HepG2 (cell line): ENCODE data around the gene RBM26. TPM values are rescaled to one million over a fixed set of nuclear protein-coding genes. Genes with fewer than 3 reads are reported as not detected.

Experiments used
- ATAC-seq: fragments of 200-7000 bp; cut with Tn5 transposase; 3 replicates; pipeline ENCODE4 v1.9.1; 2020; ENCODE audit warnings: mild to moderate bottlenecking, moderate library complexity
- BruUV-seq: library from RNA; stranded (reverse); fragments of 400-500 nt; replicated peaks from 2 replicates; lab custom pipeline; 2021; lab: Mats Ljungman, UMichigan
- CTCF ChIA-PET: fragments of 300-600 bp; formaldehyde crosslinking; extraction: SDS; loops from one replicate; lab custom pipeline; 2021; ENCODE audit warnings: low total read pairs, inconsistent platforms, low intra/inter-chr PET ratio; lab: Yijun Ruan, JAX
- POLR2A ChIA-PET: fragments of 350-600 bp; sonication (Branson Sonifier 250); formaldehyde crosslinking; loops from one replicate; lab custom pipeline; 2020; ENCODE audit warnings: antibody characterized with exemption, inconsistent platforms; lab: Yijun Ruan, JAX
- DNase-seq: peaks from one replicate; pipeline ENCODE4 v3.0.0-alpha.2; 2015; ENCODE audit warnings: low spot score
- FAIRE-seq: peaks from 3 replicates; lab custom pipeline; 2011; peaks lifted over from hg19 to GRCh38; lab: Jason Lieb, UNC
- H2AFZ ChIP-seq: one replicate; pipeline ENCODE4 v1.6.1; 2011; ENCODE audit warnings: low read length, inconsistent platforms
- H3K27ac ChIP-seq: fragments of 300-600 bp; 3 replicates; pipeline ENCODE4 v1.8.0; 2011; ENCODE audit warnings: mixed run types, mild to moderate bottlenecking, mixed read lengths, low read length, inconsistent platforms; ENCODE audit not compliant: insufficient read depth; ENCODE audit errors: extremely low read length
- H3K27me3 ChIP-seq, 2 experiments: fragments of 200-600 bp in 1 of 2; 2 replicates in 1 of 2; 3 replicates in 1 of 2; pipeline versions ENCODE4 v1.6.0 to v1.8.0; 2011; ENCODE audit warnings: low read length in 2 of 2, mild to moderate bottlenecking in 2 of 2, moderate library complexity in 2 of 2, inconsistent platforms in 1 of 2; ENCODE audit not compliant: insufficient read depth in 2 of 2, control insufficient read depth in 1 of 2
- H3K36me3 ChIP-seq, 2 experiments: fragments of 200-600 bp in 1 of 2; replicated peaks in 1 of 2; 2 replicates in 1 of 2; 3 replicates in 1 of 2; pipeline versions ENCODE4 v1.5.1 to v1.8.0; 2011; ENCODE audit warnings: low read length in 2 of 2, inconsistent platforms in 1 of 2; ENCODE audit not compliant: insufficient read depth in 2 of 2, control insufficient read depth in 1 of 2
- H3K4me1 ChIP-seq: 2 replicates; pipeline ENCODE4 v1.5.1; 2012; ENCODE audit warnings: low read length, inconsistent platforms; ENCODE audit not compliant: insufficient read depth
- H3K4me2 ChIP-seq: 2 replicates; pipeline ENCODE4 v1.6.0; 2011; ENCODE audit warnings: low read depth, low read length, inconsistent platforms
- H3K4me3 ChIP-seq, 3 experiments: fragments of 200-600 bp in 1 of 3; sonication (generic), shearing (Covaris generic) in 1 of 3; replicated peaks in 1 of 3; 2 replicates each; pipeline ENCODE4 v1.5.1; 2011 to 2016; ENCODE audit warnings: low read length in 3 of 3, inconsistent platforms in 2 of 3, low read depth in 2 of 3, mild to moderate bottlenecking in 2 of 3, control low read depth in 1 of 3, mixed read lengths in 1 of 3; ENCODE audit not compliant: insufficient read depth in 1 of 3
- H3K79me2 ChIP-seq: one replicate; pipeline ENCODE4 v1.6.1; 2011; ENCODE audit warnings: low read length, inconsistent platforms; ENCODE audit not compliant: insufficient read depth
- H3K9ac ChIP-seq: 2 replicates; pipeline ENCODE4 v1.6.0; 2011; ENCODE audit warnings: mild to moderate bottlenecking, low read depth, low read length, inconsistent platforms; ENCODE audit not compliant: insufficient read depth
- H3K9me3 ChIP-seq: 2 replicates; pipeline ENCODE4 v1.5.1; 2012; ENCODE audit warnings: mild to moderate bottlenecking, low read length
- H4K20me1 ChIP-seq: 2 replicates; pipeline ENCODE4 v1.6.0; 2011; ENCODE audit warnings: inconsistent platforms, mild to moderate bottlenecking, low read length, moderate library complexity; ENCODE audit not compliant: insufficient read depth
- AFF4 ChIP-seq: sonication (generic); formaldehyde crosslinking; IDR thresholded peaks from 2 replicates; pipeline ENCODE4 v1.4.0; 2020; ENCODE audit warnings: missing genetic modification reagents
- AKAP8 ChIP-seq: sonication (generic); formaldehyde crosslinking; IDR thresholded peaks from 2 replicates; pipeline ENCODE4 v1.5.1; 2020; ENCODE audit warnings: mild to moderate bottlenecking, missing genetic modification reagents
- CC2D1A ChIP-seq: sonication (generic); formaldehyde crosslinking; IDR thresholded peaks from 2 replicates; pipeline ENCODE4 v1.8.1; 2023; ENCODE audit warnings: mild to moderate bottlenecking, missing genetic modification reagents
- HMGA1 ChIP-seq: sonication (generic); formaldehyde crosslinking; conservative IDR thresholded peaks from 2 replicates; pipeline ENCODE4 v1.4.0; 2020; ENCODE audit warnings: missing genetic modification reagents
- KLF15 ChIP-seq: sonication (generic); formaldehyde crosslinking; IDR thresholded peaks from 2 replicates; pipeline ENCODE4 v1.8.1; 2023; ENCODE audit warnings: borderline replicate concordance, mild to moderate bottlenecking, inconsistent platforms, missing genetic modification reagents, mixed read lengths
- NR2C2 ChIP-seq: sonication (generic); formaldehyde crosslinking; IDR thresholded peaks from 2 replicates; pipeline ENCODE4 v1.4.0; 2020; ENCODE audit warnings: missing genetic modification reagents, mild to moderate bottlenecking, moderate library complexity, borderline replicate concordance
- RELA ChIP-seq: sonication (generic); formaldehyde crosslinking; IDR thresholded peaks from 2 replicates; pipeline ENCODE4 v1.4.0; 2020; ENCODE audit warnings: missing genetic modification reagents
- SIN3A ChIP-seq: IDR thresholded peaks from 2 replicates; pipeline ENCODE4 v1.6.1; 2011; ENCODE audit warnings: low read depth, mild to moderate bottlenecking, control low read depth, low read length, borderline replicate concordance
- ZNF207 ChIP-seq: fragments of 450-650 bp; IDR thresholded peaks from 2 replicates; pipeline ENCODE4 v1.6.1; 2016; ENCODE audit warnings: antibody characterized with exemption, borderline replicate concordance
- ZNF317 ChIP-seq: sonication (generic); formaldehyde crosslinking; IDR thresholded peaks from 2 replicates; pipeline ENCODE4 v1.5.0; 2020; ENCODE audit warnings: mild to moderate bottlenecking, missing genetic modification reagents
- ZNF709 ChIP-seq: sonication (generic); formaldehyde crosslinking; IDR thresholded peaks from 2 replicates; pipeline ENCODE4 v1.5.0; 2020; ENCODE audit warnings: mild to moderate bottlenecking, missing genetic modification reagents
- WGBS: methylation state at CpG from one replicate; pipeline ENCODE4 v1.1.6; 2017; ENCODE audit warnings: low lambda C conversion rate; 5-methylcytosine and 5-hydroxymethylcytosine counted together
- in situ Hi-C: cut with HindIII; loops from 2 replicates; pipeline ENCODE4 v1.10.0; 2017; ENCODE audit warnings: low pct_unique_long_range_greater_than_20kb; ENCODE audit not compliant: extremely low pct_ligation_motif_present
- intact Hi-C: fragments of 100-400 bp; cut with micrococcal nuclease; formaldehyde crosslinking; loops from one replicate; pipeline ENCODE4 v1.10.0; 2022; ENCODE audit not compliant: unreplicated experiment
- polyA plus RNA-seq, 8 experiments: library from polyadenylated mRNA; depleted of rRNA in 3 of 8; stranded (reverse) in 7 of 8; unstranded in 1 of 8; fragments of >200 nt; fragmentation: Illumina TruSeq in 4 of 8; extraction: Trizol in 4 of 8; gene quantifications; 2 replicates each; pipeline versions ENCODE4 v1.2.1 to v1.2.3, GENCODE V29; 2011 to 2016; ENCODE audit warnings: low read depth in 4 of 8, missing spikeins in 1 of 8, mixed read lengths in 1 of 8; ENCODE audit not compliant: insufficient read depth in 1 of 8
- total RNA-seq, 5 experiments: library from RNA; depleted of rRNA; stranded (reverse); fragments of >200 nt; fragmentation: Illumina TruSeq; extraction: Trizol; gene quantifications; 2 replicates each; pipeline ENCODE4 v1.2.3, GENCODE V29; 2016; ENCODE audit warnings: low read depth in 1 of 5
- TF ChIP-seq, protein P1 (sequence below): sonication (generic); formaldehyde crosslinking; IDR thresholded peaks from 2 replicates; pipeline ENCODE4 v1.8.0; 2022; ENCODE audit warnings: mild to moderate bottlenecking, missing genetic modification reagents, borderline replicate concordance

Gene RBM26
- total and polyA plus RNA-seq, 2 of the 13 experiments (the other 11 are each of a cell fraction or from before 2014, with no cell fraction given), result 19.4 to 34.4 TPM

GRCh38 chr13:79395881-79396280, 10.2 kb downstream of the RBM26 start:
- Histone ChIP-seq H3K4me1 (peaks cover 59% of the 10 kb centered on the region), H3K27ac (no peak overlapping the region), H3K36me3 (peaks cover 0 to 12% of the 10 kb centered on the region in 2 experiments; a peak in 3 of 5 replicates), H4K20me1 (peaks cover 19% of the 10 kb centered on the region), H3K9me3 (peaks cover 4% of the 10 kb centered on the region; the same call in 1 of the 2 replicates), H3K9ac (no peak overlapping the region), H3K4me3 (no peak overlapping the region), H3K4me2 (no peak overlapping the region), H3K79me2 (peaks cover 89% of the 10 kb centered on the region), H2AFZ (no peak overlapping the region), H3K27me3 (no peaks in the 10 kb centered on the region)
- ChIA-PET POLR2A (no interaction called here), CTCF (no interaction called here)
- WGBS, result 96% methylated on average over 4 of the region's 4 CpGs
- no peak for ATAC-seq
- peak; percentile 99 for TF ChIP-seq ZNF317 (CRISPR knock-in tag)
- TF ChIP-seq ZNF207, result no peak
- no peak for TF ChIP-seq KLF15 (CRISPR knock-in tag)
- FAIRE-seq, result no peak
- no peak for DNase-seq
- BruUV-seq, result no TSS peak
- in situ Hi-C loops, result no loop called here
- intact Hi-C loops, result no loop called here

DNA sequence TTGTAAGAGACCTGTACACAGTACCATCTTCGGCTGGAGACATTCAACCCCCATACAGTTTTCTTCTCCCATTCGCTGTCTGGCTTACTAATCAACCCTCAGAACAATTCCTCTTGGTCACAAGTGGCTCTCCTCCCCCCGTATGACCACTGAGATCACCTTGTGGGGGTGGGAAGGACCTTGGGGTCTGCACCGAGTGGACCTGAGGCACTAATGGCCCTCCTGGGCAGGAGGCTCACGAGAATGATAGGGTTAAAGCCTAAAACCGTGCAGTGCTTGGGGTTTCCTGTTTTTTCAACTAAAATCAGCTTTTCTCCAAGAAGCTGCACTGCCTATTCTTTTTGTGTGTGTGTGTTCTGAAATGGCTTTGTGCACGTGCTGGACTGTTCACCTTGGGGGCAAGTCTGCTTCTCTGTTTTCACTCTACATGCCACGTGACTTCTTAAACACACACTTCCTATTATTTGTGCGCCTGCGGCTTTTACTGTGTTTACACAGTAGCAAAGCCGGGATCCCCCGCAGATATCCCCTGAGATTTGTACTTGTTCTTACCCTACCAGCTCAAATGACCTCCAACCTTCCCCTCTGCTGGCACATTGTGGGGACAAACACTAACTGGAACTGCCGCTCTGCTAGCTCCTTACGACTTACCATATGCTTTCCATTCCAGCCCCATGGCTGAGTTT, 12.3 kb downstream of the RBM26 start:
- H3K4me3 ChIP-seq, result peak overlapping the region; percentile 11 to 57 (median 13); a peak in 4 of 6 replicates
- H3K9ac ChIP-seq, result peak overlapping the region; percentile 37
- BruUV-seq, result TSS peak; percentile 1
- CTCF ChIA-PET, result no interaction called here
- H3K36me3 ChIP-seq, result peaks cover 0 to 5% of the 10 kb centered on the region in 2 experiments; a peak in 2 of 5 replicates
- H3K27me3 ChIP-seq, result no peaks in the 10 kb centered on the region
- peak overlapping the region; percentile 71 for H3K27ac ChIP-seq
- DNase-seq (peak; percentile 93), FAIRE-seq (peak; percentile 85), ATAC-seq (peak; percentile 91)
- in situ Hi-C loops, result no loop called here
- POLR2A ChIA-PET, result interaction anchor here (1.0 to 3.3 kb wide), 5 partner anchors 9 to 1080 kb away, joined by 3 to 24 read pairs (median 5); partner anchors contain the start of genes NDFIP2 and RBM26
- WGBS, result 3% methylated on average over 11 of the region's 14 CpGs
- H3K9me3 ChIP-seq, result peaks cover 4% of the 10 kb centered on the region; the same call in 1 of the 2 replicates
- no peak overlapping the region for H2AFZ ChIP-seq
- peak overlapping the region; percentile 79 for H3K4me2 ChIP-seq
- peaks cover 40% of the 10 kb centered on the region for H3K4me1 ChIP-seq
- peaks cover 26% of the 10 kb centered on the region for H4K20me1 ChIP-seq
- intact Hi-C loops, result loop anchor here (1.0 to 5.0 kb wide), 2 partner anchors 12 to 46 kb away; no protein-coding TSS in a partner anchor
- peaks cover 89% of the 10 kb centered on the region for H3K79me2 ChIP-seq
- TF ChIP-seq CC2D1A (no peak), HMGA1 (no peak), ZNF709 (CRISPR knock-in tag) (no peak), AKAP8 (CRISPR knock-in tag) (no peak), RELA (no peak), NR2C2 (CRISPR knock-in tag) (peak; percentile 60), SIN3A (peak; percentile 45; the same call in 1 of the 2 replicates), AFF4 (CRISPR knock-in tag) (no peak)
- TF ChIP-seq, protein P1, sequence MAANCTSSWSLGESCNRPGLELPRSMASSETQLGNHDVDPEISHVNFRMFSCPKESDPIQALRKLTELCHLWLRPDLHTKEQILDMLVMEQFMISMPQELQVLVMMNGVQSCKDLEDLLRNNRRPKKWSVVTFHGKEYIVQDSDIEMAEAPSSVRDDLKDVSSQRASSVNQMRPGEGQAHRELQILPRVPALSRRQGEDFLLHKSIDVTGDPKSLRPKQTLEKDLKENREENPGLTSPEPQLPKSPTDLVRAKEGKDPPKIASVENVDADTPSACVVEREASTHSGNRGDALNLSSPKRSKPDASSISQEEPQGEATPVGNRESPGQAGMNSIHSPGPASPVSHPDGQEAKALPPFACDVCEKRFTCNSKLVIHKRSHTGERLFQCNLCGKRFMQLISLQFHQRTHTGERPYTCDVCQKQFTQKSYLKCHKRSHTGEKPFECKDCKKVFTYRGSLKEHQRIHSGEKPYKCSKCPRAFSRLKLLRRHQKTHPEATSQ (CRISPR knock-in tag), result peak; percentile 24; the same call in 1 of the 2 replicates
